Neural cell (in vitro differentiated cells): ENCODE results near the gene CRABP2.

Source experiments
- EP300 ChIP-seq: fragments of 450-650 bp; conservative IDR thresholded peaks from 2 replicates; pipeline ENCODE4 v1.6.1; 2014; ENCODE audit warnings: antibody characterized with exemption, mild to moderate bottlenecking, moderate library complexity; ENCODE audit not compliant: poor library complexity, severe bottlenecking
- EZH2 ChIP-seq: fragments of 200-600, 300-800 bp; shearing (Covaris generic), sonication (generic); IDR thresholded peaks from 2 replicates; pipeline ENCODE4 v1.6.1; 2014; ENCODE audit warnings: antibody characterized with exemption, low read length, borderline replicate concordance, mild to moderate bottlenecking; ENCODE audit not compliant: insufficient read depth, poor library complexity, severe bottlenecking
- POLR2AphosphoS5 ChIP-seq: IDR thresholded peaks from 2 replicates; pipeline ENCODE4 v1.6.1; 2012
- SMC3 ChIP-seq: fragments of 450-650 bp; conservative IDR thresholded peaks from 2 replicates; pipeline ENCODE4 v1.6.1; 2014; ENCODE audit warnings: antibody characterized with exemption, mild to moderate bottlenecking, moderate library complexity; ENCODE audit not compliant: poor library complexity
- TF ChIP-seq, protein P1 (sequence below): fragments of 450-650 bp; IDR thresholded peaks from 2 replicates; pipeline ENCODE4 v1.5.1; 2014; ENCODE audit warnings: antibody characterized with exemption, mild to moderate bottlenecking, moderate library complexity; ENCODE audit not compliant: poor library complexity, severe bottlenecking

DNA sequence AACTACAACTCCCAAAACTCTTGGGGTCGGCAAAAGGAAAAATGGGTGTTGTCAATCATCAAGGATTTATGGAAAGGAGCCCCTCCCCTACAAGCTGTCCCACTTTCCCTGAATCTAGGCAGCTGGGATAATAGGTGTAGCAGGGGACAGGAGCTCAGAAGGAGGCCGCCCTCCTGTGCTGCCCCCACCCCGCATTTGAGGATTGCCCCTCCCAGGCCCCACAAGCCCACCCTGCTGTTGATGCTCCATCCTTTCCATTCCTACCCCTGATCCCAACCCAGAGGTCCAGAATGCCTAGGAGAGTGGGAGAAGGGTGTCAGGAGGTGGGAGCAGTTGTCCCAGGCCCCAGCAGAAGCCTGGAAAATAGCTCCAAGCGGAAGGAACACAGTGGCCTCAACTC lies 37.4 kb upstream of the CRABP2 start:
- TF ChIP-seq, protein P1, sequence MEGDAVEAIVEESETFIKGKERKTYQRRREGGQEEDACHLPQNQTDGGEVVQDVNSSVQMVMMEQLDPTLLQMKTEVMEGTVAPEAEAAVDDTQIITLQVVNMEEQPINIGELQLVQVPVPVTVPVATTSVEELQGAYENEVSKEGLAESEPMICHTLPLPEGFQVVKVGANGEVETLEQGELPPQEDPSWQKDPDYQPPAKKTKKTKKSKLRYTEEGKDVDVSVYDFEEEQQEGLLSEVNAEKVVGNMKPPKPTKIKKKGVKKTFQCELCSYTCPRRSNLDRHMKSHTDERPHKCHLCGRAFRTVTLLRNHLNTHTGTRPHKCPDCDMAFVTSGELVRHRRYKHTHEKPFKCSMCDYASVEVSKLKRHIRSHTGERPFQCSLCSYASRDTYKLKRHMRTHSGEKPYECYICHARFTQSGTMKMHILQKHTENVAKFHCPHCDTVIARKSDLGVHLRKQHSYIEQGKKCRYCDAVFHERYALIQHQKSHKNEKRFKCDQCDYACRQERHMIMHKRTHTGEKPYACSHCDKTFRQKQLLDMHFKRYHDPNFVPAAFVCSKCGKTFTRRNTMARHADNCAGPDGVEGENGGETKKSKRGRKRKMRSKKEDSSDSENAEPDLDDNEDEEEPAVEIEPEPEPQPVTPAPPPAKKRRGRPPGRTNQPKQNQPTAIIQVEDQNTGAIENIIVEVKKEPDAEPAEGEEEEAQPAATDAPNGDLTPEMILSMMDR: no peak
- TF ChIP-seq EZH2 (no peak), EP300 (no peak), POLR2AphosphoS5 (no peak), SMC3 (no peak)
